CD8-positive, alpha-beta memory T cell (primary cell): ENCODE results near the gene IQCH. TPM values are rescaled to one million over a fixed set of nuclear protein-coding genes. Genes with fewer than 3 reads are reported as not detected.

Source experiments
- CTCF ChIA-PET: fragments of 350-600 bp; sonication (Branson Sonifier 250); formaldehyde crosslinking; loops from one replicate; lab custom pipeline; 2021; ENCODE audit warnings: antibody characterized with exemption; lab: Charles Lee
- POLR2A ChIA-PET: fragments of 350-600 bp; sonication (Branson Sonifier 250); formaldehyde crosslinking; loops from one replicate; lab custom pipeline; 2021; ENCODE audit warnings: antibody characterized with exemption; lab: Charles Lee
- DNase-seq, 5 donors: peaks; one replicate each; pipeline versions ENCODE4 v3.0.0 to v3.0.0-alpha.2; 2020 to 2022; ENCODE audit warnings: mixed read lengths in 1 of 5
- H3K27ac ChIP-seq: one replicate; pipeline ENCODE4 v1.7.0; 2013; ENCODE audit warnings: low read depth, mild to moderate bottlenecking, low read length, moderate library complexity
- H3K27me3 ChIP-seq: 2 replicates; pipeline ENCODE4 v1.7.0; 2013; ENCODE audit warnings: low read length, mild to moderate bottlenecking; ENCODE audit not compliant: insufficient read depth, poor library complexity, severe bottlenecking
- H3K36me3 ChIP-seq: 2 replicates; pipeline ENCODE4 v1.7.0; 2013; ENCODE audit warnings: mild to moderate bottlenecking, low read length, moderate library complexity; ENCODE audit not compliant: insufficient read depth
- H3K4me1 ChIP-seq: 2 replicates; pipeline ENCODE4 v1.7.0; 2013; ENCODE audit warnings: mild to moderate bottlenecking, low read length, moderate library complexity; ENCODE audit not compliant: insufficient read depth
- H3K4me3 ChIP-seq: 2 replicates; pipeline ENCODE4 v1.7.0; 2013; ENCODE audit warnings: mild to moderate bottlenecking, low read length
- H3K9me3 ChIP-seq: 2 replicates; pipeline ENCODE4 v1.7.0; 2013; ENCODE audit warnings: mild to moderate bottlenecking, low read length
- H3K27ac Mint-ChIP-seq, 8 donors: one replicate each; pipeline ENCODE4 v1.8.0; 2020 to 2021; ENCODE audit warnings: mixed read lengths in 8 of 8, mild to moderate bottlenecking in 6 of 8, inconsistent platforms in 3 of 8, moderate library complexity in 3 of 8
- H3K27me3 Mint-ChIP-seq, 2 donors: one replicate each; pipeline ENCODE4 v1.8.0; 2020 to 2021; ENCODE audit warnings: mixed read lengths in 2 of 2, mild to moderate bottlenecking in 1 of 2, moderate library complexity in 1 of 2
- H3K36me3 Mint-ChIP-seq, 3 donors: one replicate each; pipeline ENCODE4 v1.8.0; 2020 to 2021; ENCODE audit warnings: mixed read lengths in 3 of 3, inconsistent platforms in 1 of 3, mild to moderate bottlenecking in 1 of 3
- H3K4me1 Mint-ChIP-seq, 3 donors: one replicate each; pipeline ENCODE4 v1.8.0; 2020 to 2021; ENCODE audit warnings: mixed read lengths in 3 of 3, inconsistent platforms in 1 of 3, mild to moderate bottlenecking in 1 of 3
- H3K4me3 Mint-ChIP-seq, 7 donors: one replicate each; pipeline ENCODE4 v1.8.0; 2020 to 2021; ENCODE audit warnings: mixed read lengths in 7 of 7, mild to moderate bottlenecking in 6 of 7, moderate library complexity in 4 of 7, inconsistent platforms in 2 of 7
- H3K9me3 Mint-ChIP-seq, 5 donors: one replicate each; pipeline ENCODE4 v1.8.0; 2020 to 2022; ENCODE audit warnings: mixed read lengths in 5 of 5, mild to moderate bottlenecking in 3 of 5, moderate library complexity in 2 of 5, inconsistent platforms in 1 of 5
- polyA plus RNA-seq: library from polyadenylated mRNA; unstranded; fragments of 300-500 nt; fragmentation: Illumina TruSeq; gene quantifications from one replicate; pipeline ENCODE4 v1.2.3, GENCODE V29; 2021
- total RNA-seq, 2 experiments: library from RNA; stranded (reverse); gene quantifications; one replicate each; pipeline ENCODE4 v1.2.3, GENCODE V29; 2021

The IQCH gene
- total and polyA plus RNA-seq, 3 experiments from 2014 or later, result 0.52 to 1.3 (median 1.0) TPM

DNA sequence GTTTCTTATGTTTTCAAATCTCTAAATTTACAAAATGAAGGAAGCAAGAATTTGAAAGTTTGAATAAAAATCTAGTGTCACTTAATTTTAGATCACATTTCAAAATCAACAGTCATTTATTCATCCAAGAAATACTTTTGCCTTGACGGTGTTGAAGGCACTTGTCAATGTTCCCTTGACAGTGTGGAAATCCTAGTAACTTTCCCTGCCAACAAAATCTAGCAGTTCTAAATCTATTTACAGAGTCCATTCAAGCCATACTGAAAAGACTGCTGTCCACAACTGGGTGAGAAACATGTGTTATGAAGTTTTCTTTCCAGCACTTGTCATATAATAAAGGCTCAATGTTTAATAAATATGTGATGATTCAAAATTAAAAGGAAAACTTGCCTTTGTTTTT is 279.3 kb downstream of the IQCH start:
- no peak for DNase-seq
- Histone ChIP-seq H3K27me3 (no peaks in the 10 kb centered on the region), H3K9me3 (no peaks in the 10 kb centered on the region), H3K4me3 (no peak overlapping the region), H3K36me3 (no peaks in the 10 kb centered on the region), H3K27ac (no peak overlapping the region), H3K4me1 (no peaks in the 10 kb centered on the region)
- POLR2A ChIA-PET, result interaction anchor here (0.6 kb wide), 1 partner anchor 1305 kb away, joined by 4 read pairs; no protein-coding TSS in a partner anchor
- Mint-ChIP-seq H3K27me3 (no peaks in the 10 kb centered on the region), H3K4me1 (peaks cover 0 to 3% (median 2%) of the 10 kb centered on the region in 3 donors), H3K4me3 (no peak overlapping the region), H3K9me3 (no peaks in the 10 kb centered on the region), H3K27ac (no peak overlapping the region), H3K36me3 (peaks cover 0 to 2% (median 0%) of the 10 kb centered on the region in 3 donors)
- CTCF ChIA-PET, result no interaction called here

DNA sequence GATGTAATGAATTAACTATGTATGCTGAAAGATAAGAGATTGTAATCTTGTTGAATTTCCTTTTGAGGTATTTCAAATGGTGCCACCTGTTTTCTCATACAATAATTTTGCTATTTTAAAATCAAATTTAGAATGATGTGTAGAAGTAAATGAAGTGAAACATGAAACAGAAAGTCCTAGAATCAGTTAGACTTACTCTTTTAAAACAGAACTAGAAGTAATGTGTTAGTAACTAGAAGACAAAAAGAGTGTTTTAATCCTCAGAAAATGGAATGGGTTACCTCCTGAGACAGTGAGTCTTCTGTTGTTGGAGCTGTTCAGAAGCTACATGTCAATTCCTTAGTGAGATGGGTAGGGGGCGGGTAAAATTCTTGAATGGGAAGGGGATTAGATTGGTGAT is 279.8 kb downstream of the IQCH start:
- H3K27me3 ChIP-seq, result no peaks in the 10 kb centered on the region
- ChIA-PET POLR2A (interaction anchor here (0.6 kb wide), 1 partner anchor 1305 kb away, joined by 4 read pairs; no protein-coding TSS in a partner anchor), CTCF (no interaction called here)
- no peak overlapping the region for H3K4me3 ChIP-seq
- Mint-ChIP-seq H3K27ac (no peak overlapping the region), H3K4me3 (no peak overlapping the region), H3K27me3 (no peaks in the 10 kb centered on the region), H3K9me3 (no peaks in the 10 kb centered on the region), H3K4me1 (peaks cover 0 to 6% (median 6%) of the 10 kb centered on the region in 3 donors), H3K36me3 (peaks cover 0 to 2% (median 0%) of the 10 kb centered on the region in 3 donors)
- H3K4me1 ChIP-seq, result no peaks in the 10 kb centered on the region
- no peak for DNase-seq
- no peaks in the 10 kb centered on the region for H3K36me3 ChIP-seq
- no peak overlapping the region for H3K27ac ChIP-seq
- no peaks in the 10 kb centered on the region for H3K9me3 ChIP-seq

DNA sequence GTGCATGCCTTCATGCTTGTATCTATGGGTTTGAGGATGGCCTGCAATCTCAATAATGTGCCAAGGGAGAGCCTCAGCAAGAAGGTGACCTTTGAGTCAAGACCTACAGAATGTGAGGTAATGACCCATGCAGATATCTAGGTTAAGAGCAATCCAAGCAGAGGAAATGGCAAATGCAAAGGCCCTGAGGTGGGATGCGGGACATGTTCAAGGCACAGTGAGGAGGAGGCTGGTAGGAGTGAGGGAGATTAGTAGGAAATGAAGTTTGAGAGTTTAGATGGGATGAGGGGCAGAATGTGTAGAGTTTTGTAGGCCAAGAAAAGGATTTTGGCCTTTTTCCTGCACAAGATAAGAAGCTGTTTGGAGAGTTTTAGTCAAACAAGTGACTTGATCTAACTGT is 283.2 kb downstream of the IQCH start:
- CTCF ChIA-PET, result no interaction called here
- POLR2A ChIA-PET, result interaction anchor here (1.4 kb wide), 1 partner anchor 14 kb away, joined by 7 read pairs; no protein-coding TSS in a partner anchor
- H3K36me3 ChIP-seq, result no peaks in the 10 kb centered on the region

DNA sequence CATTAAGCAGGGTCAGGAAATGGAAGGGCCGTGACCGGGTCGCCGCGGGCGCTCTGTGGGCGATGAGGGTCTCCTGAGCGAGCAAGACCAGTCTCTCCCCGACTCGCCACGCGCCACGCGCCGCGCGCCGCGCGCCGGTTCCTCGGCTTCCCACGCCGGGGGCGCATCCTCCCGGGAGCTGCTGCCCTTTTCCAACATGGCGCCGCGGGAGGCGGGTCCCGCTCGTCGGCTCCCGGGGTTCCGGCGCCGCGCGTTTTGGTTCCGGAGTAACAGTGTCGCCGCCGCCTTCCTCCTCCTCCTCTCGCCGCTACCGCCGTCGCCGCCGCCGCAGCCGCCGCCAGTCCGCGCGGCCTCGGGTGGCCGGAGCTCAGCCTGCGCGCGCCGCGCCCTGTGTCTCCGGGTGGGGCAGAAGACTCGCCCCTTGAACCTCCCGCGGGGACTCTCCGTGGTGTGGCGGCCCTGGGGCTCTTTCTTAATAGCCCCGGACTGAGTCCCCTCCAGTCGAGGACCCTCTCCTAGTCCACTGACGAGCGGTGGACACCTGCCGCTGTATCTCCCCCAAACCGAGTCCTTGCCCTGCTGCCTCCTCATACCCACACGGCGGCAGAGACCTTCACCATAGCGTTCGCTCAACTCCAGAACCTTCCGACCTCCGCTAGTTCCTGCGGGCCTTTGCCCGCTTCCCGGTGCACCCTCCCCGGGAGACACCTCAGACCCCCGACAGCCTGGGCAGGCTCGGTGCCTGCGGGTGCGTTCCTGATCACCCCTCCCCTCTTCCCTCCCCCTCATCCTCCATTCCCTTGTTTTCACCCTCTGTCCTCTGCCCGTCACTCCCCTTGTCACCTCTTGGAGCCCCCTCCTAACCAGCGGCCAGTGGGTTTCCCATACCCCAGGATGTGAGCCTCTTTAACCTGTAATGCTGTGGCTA is 288.1 kb downstream of the IQCH start, which contains the start of gene MAP2K5:
Gene MAP2K5 (plus strand): TSS at position 284 of the 928 bp plus-strand sequence. CDS start 633 bp downstream, at position 917.
- DNase-seq, result peak; percentile 77 to 86 (median 78)
- Histone ChIP-seq H3K4me1 (peaks cover 26% of the 10 kb centered on the region), H3K27me3 (no peaks in the 10 kb centered on the region), H3K4me3 (peak within 1 kb of the TSS; percentile 79), H3K27ac (peak within 1 kb of the TSS; percentile 81), H3K36me3 (peaks cover 7% of the 10 kb centered on the region), H3K9me3 (no peaks in the 10 kb centered on the region)
- Mint-ChIP-seq H3K27me3 (no peaks in the 10 kb centered on the region), H3K4me3 (peak within 1 kb of the TSS; percentile 92 to 99 (median 97)), H3K36me3 (peaks cover 0 to 33% (median 7%) of the 10 kb centered on the region in 3 donors), H3K9me3 (no peaks in the 10 kb centered on the region), H3K27ac (peak within 1 kb of the TSS; percentile 96 to 99 (median 98)), H3K4me1 (peaks cover 33 to 67% (median 51%) of the 10 kb centered on the region in 3 donors)
- ChIA-PET CTCF (interaction anchor here (1.0 to 1.3 kb wide), 3 partner anchors 17 to 293 kb away, joined by 4 read pairs; no protein-coding TSS in a partner anchor), POLR2A (interaction anchor here (0.8 to 1.8 kb wide), 6 partner anchors 15 to 735 kb away, joined by 3 to 33 read pairs (median 4); partner anchors contain the start of genes C15orf61 and FEM1B)

More for the DNA sequence above, 283.2 kb downstream of the IQCH start:
- Mint-ChIP-seq H3K36me3 (peaks cover 0 to 11% (median 0%) of the 10 kb centered on the region in 3 donors), H3K27me3 (no peaks in the 10 kb centered on the region), H3K4me1 (peaks cover 7 to 28% (median 15%) of the 10 kb centered on the region in 3 donors), H3K4me3 (peak overlapping the region in 1 of 7 donors; percentile 80), H3K9me3 (no peaks in the 10 kb centered on the region), H3K27ac (peak overlapping the region in 2 of 8 donors; percentile 27 to 37)
- DNase-seq, result no peak
- Histone ChIP-seq H3K27me3 (no peaks in the 10 kb centered on the region), H3K27ac (no peak overlapping the region), H3K9me3 (no peaks in the 10 kb centered on the region), H3K4me3 (no peak overlapping the region), H3K4me1 (peaks cover 6% of the 10 kb centered on the region)

DNA sequence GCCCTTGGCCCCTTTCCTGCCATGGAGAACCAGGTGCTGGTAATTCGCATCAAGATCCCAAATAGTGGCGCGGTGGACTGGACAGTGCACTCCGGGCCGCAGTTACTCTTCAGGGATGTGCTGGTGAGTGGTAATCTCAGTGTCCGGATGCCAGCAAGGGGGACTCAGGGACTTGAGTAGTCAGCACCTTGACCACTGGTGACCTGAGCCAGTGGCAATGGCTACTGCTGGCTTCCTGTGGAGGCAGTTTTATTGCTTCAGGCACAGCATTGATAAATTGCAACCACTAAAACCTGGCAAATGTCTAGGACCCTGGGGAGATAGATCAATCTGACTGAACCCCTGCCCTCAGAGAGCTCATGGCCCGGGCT is 288.7 kb downstream of the IQCH start:
- peak overlapping the region; percentile 81 for H3K27ac ChIP-seq

DNA sequence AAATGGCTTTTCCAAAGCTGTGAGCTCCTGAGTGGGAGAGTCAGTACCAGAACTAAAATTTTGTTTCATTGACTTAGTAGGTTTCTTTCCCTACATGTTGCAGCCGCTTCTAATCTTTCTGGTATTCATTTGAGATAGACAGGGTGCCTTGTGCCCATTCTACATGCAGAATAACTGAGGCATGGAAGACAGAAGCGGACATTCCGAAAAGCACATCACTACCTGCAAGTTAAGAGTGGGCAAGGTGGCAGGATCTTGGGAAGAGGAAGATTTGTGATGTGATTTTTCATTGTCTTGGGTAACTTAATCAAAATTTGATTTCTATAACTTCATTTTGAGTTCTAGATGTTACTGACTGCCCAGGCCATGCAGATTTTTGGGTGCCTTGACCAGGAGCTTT is 289.9 kb downstream of the IQCH start:
- H3K27ac Mint-ChIP-seq, result peak overlapping the region; percentile 0 to 98 (median 87)
- ChIA-PET CTCF (interaction anchor here (0.9 to 1.0 kb wide), 2 partner anchors 43 to 291 kb away, joined by 3 read pairs; no protein-coding TSS in a partner anchor), POLR2A (no interaction called here)
- Histone ChIP-seq H3K4me1 (peaks cover 30% of the 10 kb centered on the region), H3K27ac (no peak overlapping the region), H3K9me3 (no peaks in the 10 kb centered on the region), H3K36me3 (peaks cover 14% of the 10 kb centered on the region), H3K4me3 (no peak overlapping the region), H3K27me3 (no peaks in the 10 kb centered on the region)
- H3K4me3 Mint-ChIP-seq, result peak overlapping the region; percentile 19 to 99 (median 56)
- peaks cover 0 to 41% (median 10%) of the 10 kb centered on the region in 3 donors for H3K36me3 Mint-ChIP-seq
- no peak for DNase-seq
- no peaks in the 10 kb centered on the region for H3K27me3 Mint-ChIP-seq
- H3K9me3 Mint-ChIP-seq, result no peaks in the 10 kb centered on the region
- peaks cover 42 to 77% (median 52%) of the 10 kb centered on the region in 3 donors for H3K4me1 Mint-ChIP-seq

More for the DNA sequence above, 288.7 kb downstream of the IQCH start:
- Mint-ChIP-seq H3K27me3 (no peaks in the 10 kb centered on the region), H3K27ac (peak overlapping the region; percentile 80 to 98 (median 94)), H3K36me3 (peaks cover 0 to 37% (median 10%) of the 10 kb centered on the region in 3 donors), H3K4me3 (peak overlapping the region; percentile 89 to 99 (median 97)), H3K9me3 (no peaks in the 10 kb centered on the region), H3K4me1 (peaks cover 36 to 74% (median 57%) of the 10 kb centered on the region in 3 donors)
- Histone ChIP-seq H3K4me1 (peaks cover 30% of the 10 kb centered on the region), H3K36me3 (peaks cover 14% of the 10 kb centered on the region), H3K27me3 (no peaks in the 10 kb centered on the region), H3K4me3 (peak overlapping the region; percentile 79), H3K9me3 (no peaks in the 10 kb centered on the region)
- ChIA-PET CTCF (no interaction called here), POLR2A (no interaction called here)
- peak in 1 of 5 donors; percentile 46 for DNase-seq

DNA sequence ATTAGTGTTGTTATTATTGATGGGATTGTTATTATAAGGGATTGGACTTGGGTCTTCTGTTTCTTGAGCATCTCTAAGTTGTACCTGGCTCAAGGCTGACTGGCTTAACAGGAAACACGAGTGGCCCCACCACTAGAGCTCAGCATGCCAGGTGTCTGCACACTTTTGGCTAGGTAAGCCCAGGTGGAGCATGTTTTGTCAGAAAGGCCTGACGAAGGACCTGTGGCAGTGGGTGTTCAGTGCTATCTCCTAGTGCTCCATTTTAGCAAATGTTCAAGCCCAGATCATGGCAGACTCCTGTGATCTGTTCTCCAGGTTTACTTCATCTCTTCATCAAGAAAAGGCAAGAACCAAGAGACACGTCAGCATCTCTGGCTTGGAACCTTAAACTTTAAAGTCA is 291.3 kb downstream of the IQCH start:
- CTCF ChIA-PET, result no interaction called here
- peaks cover 3 to 52% (median 10%) of the 10 kb centered on the region in 3 donors for H3K36me3 Mint-ChIP-seq
- H3K27ac ChIP-seq, result no peak overlapping the region
- H3K9me3 Mint-ChIP-seq, result no peaks in the 10 kb centered on the region
- H3K4me3 Mint-ChIP-seq, result peak overlapping the region in 3 of 7 donors; percentile 5 to 81 (median 25)
- peaks cover 42 to 75% (median 56%) of the 10 kb centered on the region in 3 donors for H3K4me1 Mint-ChIP-seq
- H3K36me3 ChIP-seq, result peaks cover 14% of the 10 kb centered on the region
- no peak for DNase-seq
- H3K27me3 ChIP-seq, result no peaks in the 10 kb centered on the region
- H3K27ac Mint-ChIP-seq, result peak overlapping the region in 5 of 8 donors; percentile 29 to 98 (median 54)
- H3K9me3 ChIP-seq, result no peaks in the 10 kb centered on the region
- POLR2A ChIA-PET, result no interaction called here
- H3K27me3 Mint-ChIP-seq, result no peaks in the 10 kb centered on the region
- H3K4me3 ChIP-seq, result no peak overlapping the region
- peaks cover 27% of the 10 kb centered on the region for H3K4me1 ChIP-seq
